Caco-2 (cell line): ENCODE measurements around the gene VASN. TPM values are rescaled to one million over a fixed set of nuclear protein-coding genes. Genes with fewer than 3 reads are reported as not detected.

Experiments used
- BruUV-seq: library from RNA; stranded (reverse); fragments of 400-500 nt; replicated peaks from 2 replicates; lab custom pipeline; 2021; lab: Mats Ljungman, UMichigan
- CTCF ChIA-PET: fragments of 300-600 bp; sonication (Branson Sonifier 250); formaldehyde crosslinking; loops from one replicate; lab custom pipeline; 2022; ENCODE audit warnings: antibody characterized with exemption; lab: Charles Lee
- POLR2A ChIA-PET: fragments of 300-600 bp; sonication (Branson Sonifier 250); formaldehyde crosslinking; loops from one replicate; lab custom pipeline; 2022; ENCODE audit warnings: antibody characterized with exemption; lab: Charles Lee
- DNase-seq, 2 experiments: peaks; one replicate each; pipeline versions ENCODE4 v3.0.0 to v3.0.0-alpha.2; 2020 to 2022
- H3K27me3 ChIP-seq: replicated peaks from 2 replicates; pipeline ENCODE4 v1.6.0; 2011; ENCODE audit warnings: low read length; ENCODE audit not compliant: control insufficient read depth, insufficient read depth
- H3K36me3 ChIP-seq: 2 replicates; pipeline ENCODE4 v1.5.1; 2011; ENCODE audit warnings: low read length; ENCODE audit not compliant: control insufficient read depth, insufficient read depth
- H3K4me1 ChIP-seq: fragments of 250-450 bp; sonication (Bioruptor Pico); 2 replicates; pipeline ENCODE4 v1.5.1; 2020; ENCODE audit warnings: mild to moderate bottlenecking
- H3K4me3 ChIP-seq: 2 replicates; pipeline ENCODE4 v1.5.1; 2011; ENCODE audit warnings: low read depth, mild to moderate bottlenecking, control low read depth, low read length
- H3K9me3 ChIP-seq: fragments of 250-450 bp; sonication (Bioruptor Pico); 2 replicates; pipeline ENCODE4 v1.5.1; 2020; ENCODE audit warnings: mild to moderate bottlenecking, moderate library complexity
- H3K27ac Mint-ChIP-seq: one replicate; pipeline ENCODE4 v1.8.0; 2022; ENCODE audit warnings: mixed read lengths; ENCODE audit not compliant: unreplicated experiment
- H3K27me3 Mint-ChIP-seq: one replicate; pipeline ENCODE4 v1.8.0; 2022; ENCODE audit warnings: mixed read lengths; ENCODE audit not compliant: insufficient read depth, unreplicated experiment
- H3K36me3 Mint-ChIP-seq: one replicate; pipeline ENCODE4 v1.8.0; 2022; ENCODE audit warnings: mild to moderate bottlenecking, mixed read lengths; ENCODE audit not compliant: insufficient read depth, unreplicated experiment
- H3K4me1 Mint-ChIP-seq: one replicate; pipeline ENCODE4 v1.8.0; 2022; ENCODE audit warnings: low read depth, mixed read lengths; ENCODE audit not compliant: unreplicated experiment
- H3K4me3 Mint-ChIP-seq: one replicate; pipeline ENCODE4 v1.8.0; 2022; ENCODE audit warnings: mild to moderate bottlenecking, moderate library complexity, mixed read lengths; ENCODE audit not compliant: unreplicated experiment
- H3K9me3 Mint-ChIP-seq: one replicate; pipeline ENCODE4 v1.8.0; 2022; ENCODE audit warnings: mixed read lengths; ENCODE audit not compliant: unreplicated experiment
- intact Hi-C: fragments of 100-400 bp; cut with micrococcal nuclease; formaldehyde crosslinking; loops from one replicate; pipeline ENCODE4 v1.10.0; 2022; ENCODE audit not compliant: unreplicated experiment
- total RNA-seq: library from RNA; stranded (reverse); gene quantifications from 2 replicates; pipeline ENCODE4 v1.2.3, GENCODE V29; 2022
- TF ChIP-seq, protein P1 (sequence below), 2 experiments: fragments of 200-600 bp in 1 of 2; IDR thresholded peaks; 1 replicate in 1 of 2; 2 replicates in 1 of 2; pipeline versions ENCODE4 v1.5.1 to v1.8.0; 2011 to 2022; ENCODE audit warnings: antibody characterized with exemption in 1 of 2, control low read depth in 1 of 2, inconsistent platforms in 1 of 2, low read depth in 1 of 2, low read length in 1 of 2, mild to moderate bottlenecking in 1 of 2, moderate library complexity in 1 of 2; ENCODE audit not compliant: insufficient read depth in 1 of 2, severe bottlenecking in 1 of 2, unreplicated experiment in 1 of 2

VASN gene
- total RNA-seq, 1 experiment from 2014 or later = 2.7 TPM

GRCh38 chr16:4362476-4363135 lies 9.0 kb upstream of the VASN start:
- no peaks in the 10 kb centered on the region for H3K36me3 ChIP-seq
- H3K4me3 ChIP-seq = no peak overlapping the region
- TF ChIP-seq, protein P1, sequence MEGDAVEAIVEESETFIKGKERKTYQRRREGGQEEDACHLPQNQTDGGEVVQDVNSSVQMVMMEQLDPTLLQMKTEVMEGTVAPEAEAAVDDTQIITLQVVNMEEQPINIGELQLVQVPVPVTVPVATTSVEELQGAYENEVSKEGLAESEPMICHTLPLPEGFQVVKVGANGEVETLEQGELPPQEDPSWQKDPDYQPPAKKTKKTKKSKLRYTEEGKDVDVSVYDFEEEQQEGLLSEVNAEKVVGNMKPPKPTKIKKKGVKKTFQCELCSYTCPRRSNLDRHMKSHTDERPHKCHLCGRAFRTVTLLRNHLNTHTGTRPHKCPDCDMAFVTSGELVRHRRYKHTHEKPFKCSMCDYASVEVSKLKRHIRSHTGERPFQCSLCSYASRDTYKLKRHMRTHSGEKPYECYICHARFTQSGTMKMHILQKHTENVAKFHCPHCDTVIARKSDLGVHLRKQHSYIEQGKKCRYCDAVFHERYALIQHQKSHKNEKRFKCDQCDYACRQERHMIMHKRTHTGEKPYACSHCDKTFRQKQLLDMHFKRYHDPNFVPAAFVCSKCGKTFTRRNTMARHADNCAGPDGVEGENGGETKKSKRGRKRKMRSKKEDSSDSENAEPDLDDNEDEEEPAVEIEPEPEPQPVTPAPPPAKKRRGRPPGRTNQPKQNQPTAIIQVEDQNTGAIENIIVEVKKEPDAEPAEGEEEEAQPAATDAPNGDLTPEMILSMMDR (IDR thresholded peaks at IDR 0.05; ENCODE audit: insufficient read depth in 1 of 2, low read depth in 1 of 2, low read length in 1 of 2, severe bottlenecking in 1 of 2, unreplicated experiment in 1 of 2) = no peak
- no peaks in the 10 kb centered on the region for H3K27me3 ChIP-seq
- H3K27ac Mint-ChIP-seq = no peak overlapping the region
- H3K9me3 Mint-ChIP-seq = no peaks in the 10 kb centered on the region
- ChIA-PET CTCF (no interaction called here), POLR2A (no interaction called here)
- no peak for DNase-seq
- H3K36me3 Mint-ChIP-seq = no peaks in the 10 kb centered on the region
- H3K9me3 ChIP-seq = no peaks in the 10 kb centered on the region
- BruUV-seq = no TSS peak
- intact Hi-C loops = no loop called here
- no peaks in the 10 kb centered on the region for H3K4me1 ChIP-seq
- no peaks in the 10 kb centered on the region for H3K4me1 Mint-ChIP-seq
- H3K27me3 Mint-ChIP-seq = no peaks in the 10 kb centered on the region
- H3K4me3 Mint-ChIP-seq = no peak overlapping the region

GRCh38 chr16:4364196-4365013 lies 7.2 kb upstream of the VASN start:
- no peaks in the 10 kb centered on the region for H3K27me3 ChIP-seq
- POLR2A ChIA-PET = no interaction called here
- CTCF ChIA-PET = interaction anchor here (1.1 kb wide), 1 partner anchor 47 kb away, joined by 3 read pairs; no protein-coding TSS in a partner anchor
- no peaks in the 10 kb centered on the region for H3K36me3 Mint-ChIP-seq
- TF ChIP-seq, protein P1 (IDR thresholded peaks at IDR 0.05; ENCODE audit: insufficient read depth in 1 of 2, low read depth in 1 of 2, low read length in 1 of 2, severe bottlenecking in 1 of 2, unreplicated experiment in 1 of 2) = no peak
- DNase-seq = no peak
- BruUV-seq = no TSS peak
- no peak overlapping the region for H3K4me3 ChIP-seq
- no peak overlapping the region for H3K27ac Mint-ChIP-seq
- no peaks in the 10 kb centered on the region for H3K9me3 ChIP-seq
- H3K4me1 ChIP-seq = no peaks in the 10 kb centered on the region
- intact Hi-C loops = no loop called here
- H3K36me3 ChIP-seq = no peaks in the 10 kb centered on the region
- no peaks in the 10 kb centered on the region for H3K4me1 Mint-ChIP-seq
- H3K27me3 Mint-ChIP-seq = no peaks in the 10 kb centered on the region
- H3K4me3 Mint-ChIP-seq = no peak overlapping the region
- no peaks in the 10 kb centered on the region for H3K9me3 Mint-ChIP-seq

- Histone ChIP-seq H3K36me3 (no peaks in the 10 kb centered on the region), H3K27me3 (no peaks in the 10 kb centered on the region), H3K4me1 (no peaks in the 10 kb centered on the region), H3K9me3 (no peaks in the 10 kb centered on the region), H3K4me3 (no peak overlapping the region)
- no peak for DNase-seq
- no peaks in the 10 kb centered on the region for H3K27me3 Mint-ChIP-seq
- H3K4me1 Mint-ChIP-seq = no peaks in the 10 kb centered on the region
- intact Hi-C loops = no loop called here
- ChIA-PET POLR2A (no interaction called here), CTCF (no interaction called here)
- no peaks in the 10 kb centered on the region for H3K36me3 Mint-ChIP-seq
- TF ChIP-seq, protein P1 (IDR thresholded peaks at IDR 0.05; ENCODE audit: insufficient read depth in 1 of 2, low read depth in 1 of 2, low read length in 1 of 2, severe bottlenecking in 1 of 2, unreplicated experiment in 1 of 2) = no peak
- no peaks in the 10 kb centered on the region for H3K9me3 Mint-ChIP-seq
- BruUV-seq = no TSS peak
- no peak overlapping the region for H3K27ac Mint-ChIP-seq
- H3K4me3 Mint-ChIP-seq = no peak overlapping the region
These were observed 6.6 kb upstream of the VASN start for GRCh38 chr16:4365014-4365406.
